NB4 (cell line): ENCODE data around the gene CAT.

Experiments used
- DNase-seq: peaks from one replicate; pipeline ENCODE4 v3.0.0; 2010; ENCODE audit warnings: low read depth
- H3K4me3 ChIP-seq: one replicate; pipeline ENCODE4 v1.5.1; 2011; ENCODE audit warnings: mild to moderate bottlenecking, low read depth, low read length, moderate library complexity
- MYC ChIP-seq: IDR thresholded peaks from 2 replicates; pipeline ENCODE4 v1.6.1; 2011; ENCODE audit warnings: low read depth, low read length
- POLR2A ChIP-seq: IDR thresholded peaks from 2 replicates; pipeline ENCODE4 v1.6.1; 2011; ENCODE audit warnings: mild to moderate bottlenecking; ENCODE audit not compliant: insufficient read length; ENCODE audit errors: extremely low read depth
- TF ChIP-seq, protein P1 (sequence below): IDR thresholded peaks from one replicate; pipeline ENCODE4 v1.5.1; 2012; ENCODE audit warnings: low read depth, low read length
- TF ChIP-seq, protein P2 (sequence below): IDR thresholded peaks from 2 replicates; pipeline ENCODE4 v1.6.1; 2011; ENCODE audit warnings: low read depth, low read length

Gene CAT

DNA sequence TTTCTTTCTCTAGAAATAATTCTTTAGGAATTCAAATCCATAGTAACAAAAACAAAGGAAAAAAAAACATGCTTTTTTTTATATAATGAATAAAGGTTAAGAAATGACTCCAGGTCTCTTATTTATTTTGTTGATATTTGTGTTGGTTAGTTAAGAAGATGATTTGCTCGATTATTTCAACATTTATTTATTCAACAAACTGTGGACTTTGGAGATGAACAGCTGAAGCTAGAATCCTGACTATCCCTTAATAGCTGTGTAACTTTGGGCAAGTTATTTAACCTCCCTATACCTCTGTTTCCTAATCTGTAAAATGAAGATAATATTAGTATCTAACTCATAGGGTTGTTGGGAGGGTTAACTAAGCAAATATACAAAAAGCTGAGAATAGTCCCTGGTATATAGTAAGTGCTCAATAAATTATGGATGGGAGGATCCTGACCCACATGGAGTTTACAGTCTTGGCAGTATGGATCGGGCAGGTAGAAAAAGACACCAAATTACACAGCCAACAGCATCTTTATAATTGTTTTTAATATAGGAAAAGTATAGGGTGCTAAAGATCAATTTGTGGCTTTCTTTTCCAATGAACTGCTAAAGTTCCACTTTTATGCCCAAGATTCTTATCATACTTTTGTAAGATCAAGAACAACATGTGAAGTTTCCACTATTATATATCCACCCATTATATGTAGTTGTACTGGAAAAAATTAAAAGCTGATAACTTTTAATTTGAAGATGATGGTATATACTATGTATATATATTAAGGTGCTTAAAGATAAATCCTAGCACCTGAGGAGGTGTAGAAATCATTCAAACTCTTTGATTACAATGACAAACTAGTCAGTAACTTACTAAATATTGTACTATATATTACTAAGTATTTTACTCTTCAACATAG is 1.3 kb upstream of the CAT start:
- H3K4me3 ChIP-seq = peak overlapping the region; percentile 95
- TF ChIP-seq MYC (no peak), POLR2A (no peak)
- TF ChIP-seq, protein P1, sequence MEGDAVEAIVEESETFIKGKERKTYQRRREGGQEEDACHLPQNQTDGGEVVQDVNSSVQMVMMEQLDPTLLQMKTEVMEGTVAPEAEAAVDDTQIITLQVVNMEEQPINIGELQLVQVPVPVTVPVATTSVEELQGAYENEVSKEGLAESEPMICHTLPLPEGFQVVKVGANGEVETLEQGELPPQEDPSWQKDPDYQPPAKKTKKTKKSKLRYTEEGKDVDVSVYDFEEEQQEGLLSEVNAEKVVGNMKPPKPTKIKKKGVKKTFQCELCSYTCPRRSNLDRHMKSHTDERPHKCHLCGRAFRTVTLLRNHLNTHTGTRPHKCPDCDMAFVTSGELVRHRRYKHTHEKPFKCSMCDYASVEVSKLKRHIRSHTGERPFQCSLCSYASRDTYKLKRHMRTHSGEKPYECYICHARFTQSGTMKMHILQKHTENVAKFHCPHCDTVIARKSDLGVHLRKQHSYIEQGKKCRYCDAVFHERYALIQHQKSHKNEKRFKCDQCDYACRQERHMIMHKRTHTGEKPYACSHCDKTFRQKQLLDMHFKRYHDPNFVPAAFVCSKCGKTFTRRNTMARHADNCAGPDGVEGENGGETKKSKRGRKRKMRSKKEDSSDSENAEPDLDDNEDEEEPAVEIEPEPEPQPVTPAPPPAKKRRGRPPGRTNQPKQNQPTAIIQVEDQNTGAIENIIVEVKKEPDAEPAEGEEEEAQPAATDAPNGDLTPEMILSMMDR = no peak
- TF ChIP-seq, protein P2, sequence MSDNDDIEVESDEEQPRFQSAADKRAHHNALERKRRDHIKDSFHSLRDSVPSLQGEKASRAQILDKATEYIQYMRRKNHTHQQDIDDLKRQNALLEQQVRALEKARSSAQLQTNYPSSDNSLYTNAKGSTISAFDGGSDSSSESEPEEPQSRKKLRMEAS = no peak
- DNase-seq = no peak

DNA sequence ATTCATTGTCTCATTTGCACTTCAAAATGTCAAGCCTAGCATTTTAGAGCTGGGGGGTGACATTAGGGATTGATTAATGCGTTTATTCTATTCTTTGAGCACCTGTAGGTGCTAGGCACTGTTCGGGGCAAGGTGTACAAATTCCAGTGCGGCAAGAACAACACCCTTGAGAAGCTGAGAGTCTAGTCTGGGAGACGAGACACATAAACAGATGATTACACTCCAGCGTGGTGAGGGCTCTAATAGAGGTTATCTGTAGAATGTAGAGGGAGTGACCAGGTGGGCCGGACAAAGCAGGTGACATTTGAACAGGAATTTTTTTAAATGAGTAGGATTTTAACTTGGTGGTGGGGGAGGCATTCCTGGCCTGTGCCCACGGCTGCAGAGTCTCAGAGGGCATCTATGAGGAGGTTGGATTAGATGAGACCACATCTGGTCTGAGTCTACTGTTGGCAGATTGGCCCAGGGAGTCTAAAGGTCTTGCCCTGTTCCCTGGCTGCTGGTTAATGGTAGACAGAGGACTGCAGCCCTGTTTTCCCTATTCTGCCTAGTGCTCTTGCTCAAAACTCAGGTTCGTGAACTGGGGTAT is 970 bp downstream of the CAT start:
- DNase-seq = no peak
- peak overlapping the region; percentile 95 for H3K4me3 ChIP-seq
- TF ChIP-seq, protein P1 = no peak
- TF ChIP-seq, protein P2 = 0 out of 2 replicates have a peak, but pooled peaks have one; percentile 3
- TF ChIP-seq POLR2A (no peak), MYC (0 out of 2 replicates have a peak, but pooled peaks have one; percentile 4)

DNA sequence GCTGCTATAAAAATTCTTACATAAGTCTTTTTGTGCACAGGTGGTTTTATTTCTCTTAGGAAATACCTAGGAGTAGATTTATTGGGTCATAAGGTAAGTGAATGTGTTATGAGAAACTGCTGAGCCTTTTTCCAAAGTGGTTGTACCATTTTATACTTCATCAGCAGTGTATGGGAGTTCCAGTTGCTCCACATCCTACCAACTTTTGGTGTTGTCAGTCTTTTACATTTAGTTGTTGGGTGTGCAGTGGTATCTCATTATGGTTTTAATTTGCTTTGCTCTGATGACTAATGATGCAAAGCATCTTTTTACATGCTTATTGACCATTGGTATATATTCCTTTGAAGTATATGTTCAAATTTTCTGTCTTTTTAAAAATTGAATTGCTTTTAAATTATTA is 3.1 kb downstream of the CAT start:
- DNase-seq = no peak
- peak overlapping the region; percentile 95 for H3K4me3 ChIP-seq
- TF ChIP-seq, protein P2 = no peak
- TF ChIP-seq MYC = no peak
- TF ChIP-seq, protein P1 = no peak
- no peak for TF ChIP-seq POLR2A

DNA sequence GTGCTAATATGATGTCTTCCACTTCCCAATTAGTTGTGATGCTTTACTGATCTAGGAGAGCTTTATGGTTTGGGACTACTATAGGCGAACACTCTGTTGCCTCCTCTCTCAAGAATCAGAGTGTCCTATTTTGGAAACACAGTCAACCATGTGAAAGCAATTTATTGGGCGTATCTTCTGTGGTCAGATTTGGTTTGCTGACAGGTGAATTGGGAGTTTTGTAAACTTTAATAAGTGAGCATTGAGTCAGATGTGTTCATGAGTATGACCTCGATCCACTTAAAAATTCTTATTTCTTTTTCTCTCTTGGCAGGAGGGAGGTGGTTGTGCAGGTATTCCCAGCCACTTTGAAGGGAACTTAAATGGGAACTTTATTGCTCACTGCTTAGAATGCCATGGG is 4.4 kb downstream of the CAT start:
- TF ChIP-seq POLR2A (no peak), MYC (no peak)
- TF ChIP-seq, protein P2 = no peak
- TF ChIP-seq, protein P1 = no peak

DNA sequence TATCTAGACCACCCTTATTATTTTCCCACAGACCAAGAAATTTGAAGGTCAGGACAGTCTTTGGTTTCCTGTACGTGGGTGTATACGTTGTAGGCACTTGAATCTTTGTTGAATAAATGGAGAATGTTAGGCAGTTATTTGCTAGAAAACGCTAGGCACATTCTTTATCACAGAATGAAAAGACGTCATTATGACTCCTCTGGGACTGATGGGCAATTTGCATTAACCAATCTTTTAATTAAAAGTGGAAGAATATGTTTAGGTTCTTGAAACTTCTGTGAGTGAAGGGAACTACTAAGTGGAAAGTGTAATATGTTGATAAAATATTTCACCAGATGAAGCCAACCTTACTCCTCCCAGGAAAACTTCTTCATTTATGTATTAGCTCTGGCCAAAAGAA is 5.7 kb downstream of the CAT start:
- no peak for DNase-seq
- H3K4me3 ChIP-seq = peak overlapping the region; percentile 6
- no peak for TF ChIP-seq POLR2A
- TF ChIP-seq, protein P2 = no peak
- TF ChIP-seq, protein P1 = no peak
- TF ChIP-seq MYC = no peak

More for the DNA sequence above, 4.4 kb downstream of the CAT start:
- no peak for DNase-seq
- peak overlapping the region; percentile 2 for H3K4me3 ChIP-seq
